Breast epithelium (tissue), 3 donors: ENCODE measurements around the gene ITGB6.

Experiments
- CTCF ChIP-seq, 3 donors: fragments of 450-650 bp; IDR thresholded peaks; one replicate each; pipeline ENCODE4 v1.5.1; 2016 to 2017; ENCODE audit warnings: antibody characterized with exemption in 3 of 3, mild to moderate bottlenecking in 3 of 3, moderate library complexity in 3 of 3
- POLR2A ChIP-seq: fragments of 450-650 bp; IDR thresholded peaks from one replicate; pipeline ENCODE4 v1.6.1; 2016; ENCODE audit warnings: antibody characterized with exemption, mild to moderate bottlenecking, moderate library complexity
- POLR2AphosphoS5 ChIP-seq, 3 donors: sonication (generic); formaldehyde crosslinking; IDR thresholded peaks; one replicate each; pipeline ENCODE4 v1.6.1; 2017; ENCODE audit warnings: antibody characterized with exemption in 3 of 3

DNA sequence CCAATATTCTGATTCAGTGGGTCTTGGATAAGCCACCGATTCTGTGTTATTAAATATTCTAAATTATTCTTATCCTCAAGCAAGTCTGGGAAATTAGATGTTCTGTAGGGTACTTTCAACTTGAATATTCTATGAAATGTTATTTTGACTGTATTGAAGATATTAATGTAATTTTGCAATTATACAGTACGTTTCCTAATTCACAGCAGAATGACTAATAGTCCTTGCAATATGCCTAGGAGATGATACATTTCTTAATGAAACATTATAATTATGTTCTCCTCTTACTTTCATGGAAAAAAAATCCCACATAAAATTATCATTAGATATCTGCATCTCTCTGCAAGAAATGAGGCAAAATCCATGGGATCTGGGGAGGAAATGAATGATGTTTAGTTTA is 91.4 kb downstream of the ITGB6 start:
- TF ChIP-seq CTCF (IDR thresholded peaks at IDR 0.05) (no peak), POLR2A (no peak), POLR2AphosphoS5 (IDR thresholded peaks at IDR 0.05) (no peak)
